Measurements from ENCODE around the gene EFCAB7.

DNA sequence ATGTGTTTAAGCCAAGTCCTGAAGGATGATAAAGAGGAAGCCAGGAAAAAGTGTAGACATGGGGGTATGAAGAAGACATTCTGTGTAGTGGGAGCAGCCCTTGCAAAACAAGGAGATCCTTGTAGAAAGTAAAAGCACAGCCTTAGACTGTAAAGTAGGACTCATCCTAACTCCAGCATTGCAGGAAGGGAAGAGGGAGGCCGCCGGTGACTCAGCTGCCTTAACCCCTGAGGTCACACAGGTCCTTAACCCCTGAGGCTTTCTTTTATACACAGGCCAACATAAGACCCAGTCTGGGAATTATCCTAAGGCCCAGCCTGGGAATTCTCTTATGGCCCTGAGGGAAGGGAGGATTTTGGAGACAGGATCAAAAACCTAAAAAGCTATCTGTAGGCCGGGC, 87.9 kb downstream of the EFCAB7 start:
- TF ChIP-seq, protein P1, sequence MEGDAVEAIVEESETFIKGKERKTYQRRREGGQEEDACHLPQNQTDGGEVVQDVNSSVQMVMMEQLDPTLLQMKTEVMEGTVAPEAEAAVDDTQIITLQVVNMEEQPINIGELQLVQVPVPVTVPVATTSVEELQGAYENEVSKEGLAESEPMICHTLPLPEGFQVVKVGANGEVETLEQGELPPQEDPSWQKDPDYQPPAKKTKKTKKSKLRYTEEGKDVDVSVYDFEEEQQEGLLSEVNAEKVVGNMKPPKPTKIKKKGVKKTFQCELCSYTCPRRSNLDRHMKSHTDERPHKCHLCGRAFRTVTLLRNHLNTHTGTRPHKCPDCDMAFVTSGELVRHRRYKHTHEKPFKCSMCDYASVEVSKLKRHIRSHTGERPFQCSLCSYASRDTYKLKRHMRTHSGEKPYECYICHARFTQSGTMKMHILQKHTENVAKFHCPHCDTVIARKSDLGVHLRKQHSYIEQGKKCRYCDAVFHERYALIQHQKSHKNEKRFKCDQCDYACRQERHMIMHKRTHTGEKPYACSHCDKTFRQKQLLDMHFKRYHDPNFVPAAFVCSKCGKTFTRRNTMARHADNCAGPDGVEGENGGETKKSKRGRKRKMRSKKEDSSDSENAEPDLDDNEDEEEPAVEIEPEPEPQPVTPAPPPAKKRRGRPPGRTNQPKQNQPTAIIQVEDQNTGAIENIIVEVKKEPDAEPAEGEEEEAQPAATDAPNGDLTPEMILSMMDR (IDR thresholded peaks at IDR 0.05; ENCODE audit: borderline replicate concordance, extremely low read depth, low read length, poor library complexity, severe bottlenecking): no peak
- TF ChIP-seq EZH2 (IDR thresholded peaks at IDR 0.05; ENCODE audit: borderline replicate concordance, low read depth, low read length, severe bottlenecking): no peak

Measured in DND-41 (cell line).